HL-60 (cell line): Measurements from ENCODE around the gene DPH1.

Source experiments
- GABPA ChIP-seq: IDR thresholded peaks from 2 replicates; pipeline ENCODE4 v1.6.1; 2012; ENCODE audit warnings: low read depth
- POLR2AphosphoS5 ChIP-seq: IDR thresholded peaks from 2 replicates; pipeline ENCODE4 v1.6.1; 2012; ENCODE audit warnings: low read depth
- REST ChIP-seq: IDR thresholded peaks from 2 replicates; pipeline ENCODE4 v1.6.1; 2012; ENCODE audit warnings: low read depth; ENCODE audit not compliant: insufficient replicate concordance
- TF ChIP-seq, protein P1 (sequence below): IDR thresholded peaks from one replicate; pipeline ENCODE4 v1.5.1; 2011; ENCODE audit warnings: low read length, control low read depth, inconsistent platforms; ENCODE audit not compliant: insufficient read depth

GRCh38 chr17:2084036-2084765 lies 54.2 kb downstream of the DPH1 start:
- TF ChIP-seq, protein P1, sequence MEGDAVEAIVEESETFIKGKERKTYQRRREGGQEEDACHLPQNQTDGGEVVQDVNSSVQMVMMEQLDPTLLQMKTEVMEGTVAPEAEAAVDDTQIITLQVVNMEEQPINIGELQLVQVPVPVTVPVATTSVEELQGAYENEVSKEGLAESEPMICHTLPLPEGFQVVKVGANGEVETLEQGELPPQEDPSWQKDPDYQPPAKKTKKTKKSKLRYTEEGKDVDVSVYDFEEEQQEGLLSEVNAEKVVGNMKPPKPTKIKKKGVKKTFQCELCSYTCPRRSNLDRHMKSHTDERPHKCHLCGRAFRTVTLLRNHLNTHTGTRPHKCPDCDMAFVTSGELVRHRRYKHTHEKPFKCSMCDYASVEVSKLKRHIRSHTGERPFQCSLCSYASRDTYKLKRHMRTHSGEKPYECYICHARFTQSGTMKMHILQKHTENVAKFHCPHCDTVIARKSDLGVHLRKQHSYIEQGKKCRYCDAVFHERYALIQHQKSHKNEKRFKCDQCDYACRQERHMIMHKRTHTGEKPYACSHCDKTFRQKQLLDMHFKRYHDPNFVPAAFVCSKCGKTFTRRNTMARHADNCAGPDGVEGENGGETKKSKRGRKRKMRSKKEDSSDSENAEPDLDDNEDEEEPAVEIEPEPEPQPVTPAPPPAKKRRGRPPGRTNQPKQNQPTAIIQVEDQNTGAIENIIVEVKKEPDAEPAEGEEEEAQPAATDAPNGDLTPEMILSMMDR = no peak
- no peak for TF ChIP-seq REST
- TF ChIP-seq GABPA = no peak
- TF ChIP-seq POLR2AphosphoS5 = no peak
